Renal pelvis (tissue), 4 donors: ENCODE data around the gene JPH4. TPM values are rescaled to one million over a fixed set of nuclear protein-coding genes. Genes with fewer than 3 reads are reported as not detected.

Experiments used
- DNase-seq: peaks from one replicate; pipeline ENCODE4 v3.0.0-alpha.2; 2013
- polyA plus RNA-seq, 3 donors: library from polyadenylated mRNA; unstranded; fragments of 120-200 nt; gene quantifications; one replicate each; pipeline ENCODE4 v1.2.1, GENCODE V29; 2013; ENCODE audit not compliant: insufficient read length in 3 of 3

JPH4 gene
- polyA plus RNA-seq, 3 donors, result 9.1 to 13.5 (median 11.9) TPM

- DNase-seq, result no peak
Observed at GRCh38 chr14:23532658-23533057, 45.9 kb downstream of the JPH4 start.

- no peak for DNase-seq
Observed at GRCh38 chr14:23531391-23531790, 47.2 kb downstream of the JPH4 start.

DNA sequence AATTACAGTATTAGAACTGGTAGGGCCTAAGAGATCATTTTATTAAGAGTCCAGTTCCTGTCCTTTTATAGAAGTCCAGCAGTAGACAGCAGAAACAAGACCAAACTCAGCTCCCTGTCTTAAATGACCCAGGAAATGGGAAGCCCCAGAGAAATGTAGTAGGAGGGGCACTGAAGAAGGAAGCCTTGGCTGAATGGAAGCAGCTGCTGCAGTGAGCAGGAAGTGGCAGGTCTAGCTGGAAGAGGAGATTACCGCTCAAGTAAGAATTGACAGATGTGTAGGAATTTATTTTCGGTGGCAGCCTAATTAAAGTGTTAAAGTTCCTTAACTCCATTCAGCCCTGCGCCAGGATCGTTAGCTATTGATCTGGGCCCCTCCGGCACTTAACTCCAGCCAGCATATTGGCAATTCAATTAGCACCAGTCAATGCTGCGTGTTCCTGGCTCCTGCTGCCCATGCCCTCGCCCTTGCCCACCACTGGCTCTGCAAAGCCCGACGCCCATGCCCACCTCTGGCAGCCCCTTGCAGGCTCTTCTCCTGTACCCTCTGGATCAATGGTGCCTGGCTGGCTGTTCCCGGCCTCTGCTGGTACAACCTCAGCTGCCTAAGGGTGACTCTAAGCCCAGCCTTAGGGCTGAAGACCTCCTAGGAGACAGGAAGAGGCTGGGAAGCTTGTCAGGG, 48.1 kb downstream of the JPH4 start:
- peak; percentile 37 for DNase-seq

- DNase-seq, result no peak
Observed at GRCh38 chr14:23529016-23529415, 49.6 kb downstream of the JPH4 start.

DNA sequence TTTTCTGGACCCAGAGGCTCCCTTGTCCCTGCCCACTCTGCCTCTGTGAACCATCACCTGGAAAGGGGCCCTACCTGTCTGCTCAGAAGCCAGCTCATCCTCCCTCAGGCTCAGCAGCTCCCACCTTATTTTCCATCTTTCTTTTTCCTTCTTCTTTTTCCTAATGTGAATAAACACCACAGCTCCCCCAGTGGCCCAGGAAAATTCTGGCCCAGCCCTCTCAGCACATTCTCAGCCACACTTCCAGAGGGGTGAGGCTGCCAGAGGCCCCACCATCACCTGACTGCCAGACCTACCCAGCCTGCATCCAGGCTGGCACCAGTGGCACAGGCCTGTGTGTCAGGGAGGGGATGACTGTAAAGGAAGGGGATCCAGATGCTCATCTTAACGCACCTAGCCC, 50.0 kb downstream of the JPH4 start:
- no peak for DNase-seq

DNA sequence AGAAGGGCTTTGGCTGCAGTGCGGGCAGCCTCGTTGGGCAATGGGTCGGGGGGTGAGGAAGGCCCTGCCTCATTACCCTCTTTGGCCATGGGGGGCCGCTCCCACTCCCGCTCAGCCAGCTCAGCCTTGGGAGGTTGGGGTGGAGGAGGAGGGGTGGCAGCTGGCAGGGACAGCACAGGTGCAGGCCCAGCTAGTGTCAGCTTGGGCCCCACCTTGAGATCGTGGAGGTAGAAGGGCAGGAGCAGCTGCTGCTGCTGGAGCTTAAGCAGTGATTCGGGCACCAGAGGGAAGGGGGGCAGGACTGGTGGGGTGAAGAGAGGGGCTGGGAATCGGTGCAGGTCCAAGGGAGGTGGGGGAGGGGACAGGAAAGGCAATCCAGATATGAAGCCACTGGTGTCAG, 53.0 kb downstream of the JPH4 start:
- DNase-seq, result no peak

DNA sequence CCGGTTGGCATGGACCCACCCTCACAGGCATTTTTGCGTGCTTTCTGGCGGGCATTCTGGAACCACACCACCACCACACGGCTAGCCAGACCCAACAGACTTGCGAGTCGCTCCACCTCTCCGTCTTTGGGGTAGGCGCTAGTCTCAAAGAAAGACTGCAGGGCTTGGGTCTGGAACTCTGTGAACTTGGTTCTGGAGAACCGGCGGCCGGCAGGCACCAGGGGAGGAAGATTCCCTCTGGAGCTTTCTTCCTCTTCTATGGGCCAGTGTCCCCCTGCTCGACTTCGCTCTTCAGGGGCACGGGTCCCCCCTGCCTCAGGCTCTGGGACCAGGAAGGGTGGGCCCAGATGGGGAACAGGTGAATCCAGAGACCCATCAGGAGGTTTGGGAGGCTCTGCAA, 53.6 kb downstream of the JPH4 start:
- DNase-seq, result no peak

DNA sequence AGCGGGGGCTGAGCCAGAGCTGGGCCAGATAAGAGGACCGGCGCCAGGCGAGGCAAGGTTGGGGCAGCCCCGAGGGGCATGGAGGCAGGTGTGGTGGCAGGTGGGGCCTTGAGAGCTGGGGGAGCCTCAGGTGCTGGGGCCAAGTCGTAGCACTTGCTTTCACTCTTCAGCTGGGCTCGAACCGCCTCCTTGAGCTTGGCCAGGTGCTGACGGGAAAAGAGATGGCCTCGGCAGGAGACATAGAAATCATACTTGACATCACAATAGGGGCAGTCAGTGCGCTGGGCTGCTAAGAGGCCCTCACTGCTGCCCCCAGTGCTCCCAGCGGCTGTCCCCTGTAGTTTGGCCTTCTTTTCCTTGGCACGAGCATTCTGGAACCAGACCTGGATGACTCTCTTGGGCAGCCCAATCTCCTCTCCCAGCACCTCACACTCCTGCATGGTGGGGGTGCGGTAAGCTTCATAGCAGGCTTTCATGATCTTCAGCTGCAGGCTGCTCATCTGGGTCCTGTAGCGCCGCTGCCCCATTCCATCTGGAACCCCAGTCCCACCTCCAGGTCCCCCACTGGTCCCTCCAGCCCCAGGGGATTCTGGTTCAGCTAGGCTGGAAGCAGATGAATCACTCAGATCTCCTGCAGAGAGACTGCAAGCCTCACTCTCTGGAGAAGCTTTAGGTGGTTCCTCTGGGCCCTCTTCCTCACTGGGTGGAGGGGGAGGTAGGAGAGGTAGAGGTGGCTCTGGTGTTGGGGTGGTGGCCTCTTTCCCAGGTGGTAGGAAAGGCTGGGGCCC, 55.2 kb downstream of the JPH4 start:
- DNase-seq, result no peak

DNA sequence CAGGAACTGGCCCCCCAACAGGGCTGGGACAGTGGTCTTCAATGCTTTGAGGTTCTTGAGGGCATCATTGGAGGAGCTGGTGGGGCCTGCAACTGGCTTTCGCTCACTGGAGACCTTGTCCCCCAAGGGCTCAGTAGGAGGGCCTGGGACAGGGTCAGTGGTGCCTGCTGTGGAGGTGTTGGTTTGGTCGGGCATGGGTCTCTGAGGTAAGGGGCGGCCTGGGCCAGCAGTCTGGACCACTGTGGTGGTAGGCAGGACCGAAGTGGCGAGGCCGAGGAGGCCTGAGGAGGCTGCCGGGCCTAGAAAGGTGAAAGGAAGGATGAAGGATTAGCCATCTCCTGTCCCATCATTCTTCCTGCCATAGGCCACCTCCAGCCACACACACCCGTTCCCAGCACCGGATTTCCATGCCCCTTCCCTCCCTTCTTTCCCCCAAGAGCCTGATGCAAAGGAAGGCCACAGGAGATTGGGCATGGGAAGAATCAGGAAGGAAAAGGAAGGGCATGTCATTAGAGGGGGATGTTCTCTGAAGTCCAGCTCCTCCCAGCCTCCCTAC, 55.9 kb downstream of the JPH4 start:
- DNase-seq, result no peak

DNA sequence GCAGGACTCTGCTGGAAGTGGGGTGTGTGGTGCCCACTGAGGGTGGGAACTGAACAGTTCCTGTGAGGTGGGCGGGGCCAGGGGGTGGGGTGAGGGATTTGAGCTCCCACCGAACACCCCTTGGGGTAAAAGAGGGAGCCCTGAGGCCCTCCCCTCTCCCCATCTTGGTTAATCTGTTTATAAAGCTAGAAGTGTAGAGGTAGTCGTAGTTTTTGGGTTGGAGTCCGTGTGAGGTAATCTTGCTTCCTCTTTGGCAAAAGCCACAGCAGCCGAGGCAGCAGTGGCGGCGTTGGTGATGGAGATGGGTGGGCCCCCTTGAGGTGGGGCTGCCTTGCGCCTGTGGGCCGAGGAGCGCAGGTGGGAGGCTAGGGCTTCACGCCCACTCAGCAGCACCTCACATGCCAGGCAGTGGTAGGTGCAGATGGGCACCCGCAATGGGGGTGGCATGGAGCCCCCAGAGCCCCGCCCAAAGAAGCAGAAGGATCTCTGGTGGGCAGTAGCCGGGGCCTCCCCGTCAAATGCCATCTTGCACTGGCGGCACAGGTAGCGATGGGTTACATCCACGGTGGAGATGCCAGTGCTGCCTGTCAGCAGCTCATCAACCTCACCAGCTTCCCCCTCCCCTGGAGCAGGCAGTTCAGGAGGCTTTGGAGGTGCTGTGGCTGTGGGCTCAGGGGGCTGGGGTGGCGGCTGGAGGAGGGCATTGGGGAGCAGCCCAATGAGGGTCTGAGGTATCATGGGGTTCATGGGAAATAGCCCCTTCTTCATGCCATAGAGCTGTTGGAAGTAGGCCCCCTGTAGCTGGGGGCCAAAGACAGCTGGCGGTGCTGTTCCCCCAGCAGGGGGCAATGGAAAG, 56.6 kb downstream of the JPH4 start:
- no peak for DNase-seq

DNA sequence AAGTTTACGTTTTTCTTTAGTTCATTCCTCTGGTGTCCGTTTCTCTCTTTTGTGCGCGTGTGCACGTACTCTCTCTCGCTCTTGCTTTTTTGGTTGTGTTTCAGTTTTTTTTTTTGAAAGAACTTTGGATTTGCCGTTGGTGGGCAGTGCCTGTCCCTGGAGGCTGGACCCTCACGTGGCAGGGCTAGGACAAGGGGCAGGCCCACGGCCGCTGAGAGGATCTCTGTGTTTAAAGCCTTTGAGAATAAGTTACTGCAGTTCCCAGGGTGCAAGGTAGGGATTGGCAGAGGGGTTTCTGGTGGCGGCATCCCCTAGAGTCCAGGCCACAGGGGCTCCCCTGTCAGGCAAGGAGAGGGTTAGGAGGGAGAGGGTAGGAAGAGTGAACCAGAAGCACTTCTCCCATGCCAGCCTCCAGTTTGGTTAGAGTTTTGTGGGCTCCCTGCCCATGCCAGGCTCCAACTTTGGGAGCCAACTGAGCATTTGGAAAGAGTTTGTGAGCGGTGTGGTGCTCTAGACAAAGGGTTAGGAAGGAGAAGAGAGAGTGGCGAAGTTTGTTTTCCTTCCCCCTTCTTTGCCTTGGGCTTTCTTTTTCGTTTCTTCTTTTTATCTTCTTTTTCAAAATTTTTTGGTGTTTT, 57.6 kb downstream of the JPH4 start:
- no peak for DNase-seq

DNA sequence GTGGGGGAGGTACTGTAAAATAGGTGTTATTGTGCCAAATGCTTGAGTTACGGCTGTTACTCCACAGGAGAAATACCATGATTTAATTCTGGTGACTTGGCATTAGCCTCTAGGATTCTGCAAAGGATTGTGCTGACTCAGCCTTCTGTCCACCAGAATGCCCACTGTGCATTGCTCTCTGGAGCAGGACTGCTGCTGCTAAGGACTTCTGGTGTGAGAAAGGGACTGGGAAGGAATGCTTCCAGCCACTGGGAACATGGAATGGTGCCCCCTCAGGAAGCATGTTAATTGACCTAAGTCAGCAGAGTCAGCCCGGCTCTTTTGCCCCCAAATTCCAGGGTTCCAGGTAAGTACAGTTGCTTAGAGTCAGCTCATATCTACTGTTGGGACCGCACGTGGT, 59.9 kb downstream of the JPH4 start:
- no peak for DNase-seq

Other genes with a start within 250 kb of the JPH4 start
- gene SLC22A17, start 225.9 kb downstream of the JPH4 start, polyA plus RNA-seq, result 10 to 100 TPM; 62.9 to 78.3 (median 69.0) TPM
- 10 to 100 TPM; 41.1 to 55.6 (median 45.5) TPM for gene EFS, start 213.6 kb downstream of the JPH4 start, polyA plus RNA-seq
- gene IL25, start 206.0 kb downstream of the JPH4 start, polyA plus RNA-seq, result not detected
- gene CMTM5, start 201.7 kb downstream of the JPH4 start, polyA plus RNA-seq, result 1 to 10 TPM; 2.3 to 3.1 (median 2.6) TPM
- gene MYH6, start 170.5 kb downstream of the JPH4 start, polyA plus RNA-seq, result under 1 TPM; 0.07 to 0.17 (median 0.16) TPM
- gene MYH7, start 143.1 kb downstream of the JPH4 start, polyA plus RNA-seq, result under 1 TPM; 0.40 to 0.62 (median 0.56) TPM
- gene NGDN, start 109.1 kb downstream of the JPH4 start, polyA plus RNA-seq, result 10 to 100 TPM; 60.0 to 72.5 (median 68.9) TPM
- gene ZFHX2, start 27.0 kb downstream of the JPH4 start, polyA plus RNA-seq, result 10 to 100 TPM in 2 of 3 donors, 1 to 10 TPM in 1; 8.3 to 12.4 (median 11.0) TPM
- gene THTPA, start 22.5 kb downstream of the JPH4 start, polyA plus RNA-seq, result 10 to 100 TPM; 19.0 to 20.5 (median 19.7) TPM
- gene AP1G2, start 11.0 kb downstream of the JPH4 start, polyA plus RNA-seq, result 100 to 1,000 TPM in 2 of 3 donors, 10 to 100 TPM in 1; 79.0 to 122 (median 113) TPM
- gene DHRS2, start 57.6 kb upstream of the JPH4 start, polyA plus RNA-seq, result 10 to 100 TPM; 50.5 to 67.2 (median 62.0) TPM